Measurements from ENCODE around the gene VTCN1. TPM values are rescaled to one million over a fixed set of nuclear protein-coding genes. Genes with fewer than 3 reads are reported as not detected.
"Not testable (repeated sequence)": the region's sequence is repeated elsewhere in the genome, so short reads cannot be mapped to it uniquely, and the experiment has no call there.

Gene VTCN1
- total RNA-seq, 1 experiment from 2014 or later: not detected

- DNase-seq (ENCODE audit: low spot score): no peak
Measured at GRCh38 chr1:117123274-117123673, 87.5 kb downstream of the VTCN1 start.

GRCh38 chr1:117122330-117123025 lies 88.2 kb downstream of the VTCN1 start:
- no peak for DNase-seq (ENCODE audit: low spot score)

GRCh38 chr1:117121589-117122329 lies 89.0 kb downstream of the VTCN1 start, which contains the start of gene TRIM45:
Gene TRIM45 (minus strand): TSS chr1:117121749. CDS start chr1:117121201, 548 bp downstream.
- DNase-seq (ENCODE audit: low spot score): peak; percentile 83

- peak; percentile 23 for DNase-seq (ENCODE audit: low spot score)
Measured at GRCh38 chr1:117120774-117121588, 89.7 kb downstream of the VTCN1 start.

GRCh38 chr1:117119144-117119543 lies 91.6 kb downstream of the VTCN1 start:
- DNase-seq (ENCODE audit: low spot score): not testable (repeated sequence)

GRCh38 chr1:117118137-117118536 lies 92.6 kb downstream of the VTCN1 start:
- DNase-seq (ENCODE audit: low spot score): no peak

- DNase-seq (ENCODE audit: low spot score): no peak
Measured at GRCh38 chr1:117117697-117118096, 93.0 kb downstream of the VTCN1 start.

GRCh38 chr1:117116784-117117130 lies 94.0 kb downstream of the VTCN1 start:
- DNase-seq (ENCODE audit: low spot score): no peak

- no peak for DNase-seq (ENCODE audit: low spot score)
Measured at GRCh38 chr1:117116090-117116783, 94.5 kb downstream of the VTCN1 start.

GRCh38 chr1:117114877-117115276 lies 95.8 kb downstream of the VTCN1 start:
- DNase-seq (ENCODE audit: low spot score): no peak

GRCh38 chr1:117113199-117113598 lies 97.5 kb downstream of the VTCN1 start:
- no peak for DNase-seq (ENCODE audit: low spot score)

GRCh38 chr1:117112047-117112717 lies 98.5 kb downstream of the VTCN1 start:
- no peak for DNase-seq (ENCODE audit: low spot score)

GRCh38 chr1:117110774-117111173 lies 100.0 kb downstream of the VTCN1 start:
- DNase-seq (ENCODE audit: low spot score): no peak

GRCh38 chr1:117107364-117107763 lies 103.4 kb downstream of the VTCN1 start:
- no peak for DNase-seq (ENCODE audit: low spot score)

- no peak for DNase-seq (ENCODE audit: low spot score)
Measured at GRCh38 chr1:117106478-117106877, 104.2 kb downstream of the VTCN1 start.

- no peak for DNase-seq (ENCODE audit: low spot score)
Measured at GRCh38 chr1:117105722-117106121, 105.0 kb downstream of the VTCN1 start.

- DNase-seq (ENCODE audit: low spot score): no peak
Measured at GRCh38 chr1:117104986-117105385, 105.7 kb downstream of the VTCN1 start.

- not testable (repeated sequence) for DNase-seq (ENCODE audit: low spot score)
Measured at GRCh38 chr1:117101858-117102257, 108.9 kb downstream of the VTCN1 start.

- no peak for DNase-seq (ENCODE audit: low spot score)
Measured at GRCh38 chr1:117101334-117101733, 109.4 kb downstream of the VTCN1 start.

GRCh38 chr1:117098287-117098890 lies 112.3 kb downstream of the VTCN1 start:
- no peak for DNase-seq (ENCODE audit: low spot score)

GRCh38 chr1:117097443-117097842 lies 113.3 kb downstream of the VTCN1 start:
- no peak for DNase-seq (ENCODE audit: low spot score)

All from H4 (cell line).